HG03378 (cell line): ENCODE results near the gene PRMT7.

Source experiments
- ATAC-seq: cut with Tn5 transposase; IDR thresholded peaks from one replicate; pipeline ENCODE4 v1.9.1; 2021; ENCODE audit warnings: mild to moderate bottlenecking, moderate library complexity; ENCODE audit not compliant: unreplicated experiment

Gene PRMT7

DNA sequence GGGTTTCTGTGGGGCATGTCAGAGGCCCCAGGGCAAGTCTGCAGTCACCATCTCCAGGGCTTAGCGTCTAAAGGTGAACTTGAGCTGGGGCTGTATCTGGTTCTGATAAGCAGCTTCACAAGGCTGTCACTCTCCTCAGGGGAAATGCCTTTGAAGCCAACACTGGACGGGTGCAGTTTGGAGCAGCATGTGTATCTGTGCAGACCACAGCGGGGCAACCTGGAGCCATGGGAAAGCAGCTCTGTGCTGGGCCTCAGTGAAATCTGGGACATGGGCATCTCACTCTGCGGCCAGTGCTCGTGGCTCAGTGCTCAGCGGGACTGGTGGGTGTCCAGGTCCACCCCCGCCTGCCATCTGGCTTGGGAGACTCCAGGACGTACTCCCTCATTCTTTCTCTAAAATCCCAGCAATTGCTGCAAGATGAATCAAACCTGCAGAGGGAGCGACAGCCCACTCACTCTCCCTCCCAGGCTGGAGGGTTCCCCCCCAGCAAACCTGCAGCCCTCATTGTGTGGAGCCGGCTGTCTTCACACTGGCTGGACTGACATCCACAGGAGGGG, 63.5 kb downstream of the PRMT7 start:
- ATAC-seq: no peak

DNA sequence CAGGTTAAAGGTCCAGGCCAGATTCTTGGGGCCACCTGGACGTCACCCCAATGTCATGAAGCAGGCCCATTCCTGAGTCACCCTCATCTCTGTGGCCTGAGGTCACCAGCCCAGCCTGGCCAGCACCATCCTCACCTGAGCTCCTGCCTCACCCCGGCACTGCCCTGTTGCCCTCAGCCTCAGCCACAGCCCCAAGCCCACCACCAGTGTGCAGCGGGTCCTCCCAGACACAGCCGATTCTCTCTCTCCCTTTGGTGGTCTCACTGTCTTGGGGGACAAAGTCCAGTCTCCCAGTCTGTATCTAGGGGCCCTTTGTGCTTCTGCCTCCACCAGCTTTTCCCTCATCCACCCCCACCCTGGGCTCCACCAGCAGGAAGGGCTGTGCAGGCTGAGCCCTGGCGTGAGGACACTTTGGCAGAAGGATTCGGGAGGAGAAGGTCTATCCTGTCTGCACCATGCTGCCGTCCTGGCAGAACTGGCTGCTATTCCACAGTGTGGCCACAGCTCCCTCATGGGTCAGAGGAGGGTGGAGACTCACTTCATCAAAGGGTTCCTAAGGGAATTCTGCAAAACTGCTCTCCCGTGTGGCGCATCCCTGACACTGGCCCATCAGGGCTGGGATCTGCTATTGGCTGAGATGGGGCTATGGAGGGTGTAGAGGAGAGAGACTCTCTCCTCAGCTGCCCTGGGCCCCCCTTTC, 64.3 kb downstream of the PRMT7 start:
- no peak for ATAC-seq

DNA sequence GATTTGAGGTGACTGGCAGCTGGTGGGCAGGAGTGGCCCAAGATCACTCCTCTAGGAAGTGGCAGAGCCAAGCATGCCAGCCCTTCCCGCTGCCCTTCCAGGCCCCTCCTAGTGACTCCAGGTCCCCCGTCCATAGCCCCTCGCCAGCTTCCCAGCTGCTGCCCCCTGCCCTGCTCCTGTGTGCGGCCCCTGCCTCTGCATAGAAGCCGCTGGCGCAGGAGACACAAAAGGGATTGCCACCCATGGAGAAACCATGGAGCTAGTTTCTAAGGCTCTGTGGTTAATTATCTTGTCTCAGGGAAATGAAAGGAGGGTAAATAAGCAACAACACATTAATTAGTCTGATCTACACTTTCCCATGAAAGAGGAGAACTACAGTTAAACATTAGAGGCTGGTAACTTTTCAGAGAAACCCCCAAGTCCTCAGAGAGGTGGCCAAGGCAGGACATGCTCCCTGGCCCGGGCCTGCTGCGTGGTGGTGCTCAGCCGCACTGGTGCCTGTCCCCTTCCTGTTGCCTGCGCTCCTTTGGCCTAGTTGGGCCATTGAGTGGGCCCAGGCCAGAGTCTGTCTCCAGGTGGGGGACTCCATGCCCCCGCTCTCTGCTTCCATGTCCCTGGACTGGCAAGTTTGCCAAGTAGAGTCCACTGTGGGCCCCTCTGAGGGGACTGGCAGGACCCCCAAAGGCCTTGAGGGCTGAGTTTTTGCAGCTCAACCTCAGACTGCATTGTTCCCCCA, 65.2 kb downstream of the PRMT7 start:
- ATAC-seq: no peak

DNA sequence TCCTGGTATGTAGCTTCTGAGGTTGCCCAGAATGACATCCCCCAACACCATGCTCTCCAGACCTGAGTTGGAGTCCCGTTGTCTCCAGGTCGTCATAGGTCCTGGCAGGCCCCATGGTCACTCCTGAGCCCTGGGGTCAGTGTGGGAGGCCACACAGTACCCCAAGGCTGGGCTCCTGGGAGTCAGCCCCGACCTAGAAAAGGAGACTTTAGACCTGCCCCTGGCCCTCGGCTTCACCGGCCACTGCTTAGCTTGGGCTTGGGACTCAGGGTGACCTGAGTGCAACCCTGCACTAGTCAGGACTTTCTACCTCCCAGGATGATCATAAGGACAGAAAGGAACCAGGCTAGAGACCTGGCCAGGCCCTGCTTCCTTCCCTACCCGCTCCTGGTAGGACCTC, 65.8 kb downstream of the PRMT7 start:
- no peak for ATAC-seq

DNA sequence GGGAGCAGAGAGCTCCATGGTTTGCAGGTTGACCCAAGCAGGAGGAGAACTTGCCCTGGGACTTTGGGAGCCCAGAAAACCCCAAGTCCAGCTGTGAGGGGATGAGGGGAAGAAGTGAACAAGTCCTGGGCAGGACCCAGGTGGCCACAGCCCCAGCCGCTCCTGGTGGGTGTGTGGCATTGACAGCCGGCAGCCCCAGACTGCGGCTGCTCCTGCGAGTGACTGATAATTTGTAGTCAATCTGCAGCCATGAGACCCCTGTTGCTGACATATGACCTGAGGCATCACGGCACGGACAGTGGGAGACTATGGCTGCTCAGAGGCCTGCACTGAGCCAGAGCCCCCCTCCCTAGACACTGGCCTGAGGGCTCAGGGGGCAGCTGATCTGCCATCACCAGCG, 66.4 kb downstream of the PRMT7 start:
- ATAC-seq: no peak

DNA sequence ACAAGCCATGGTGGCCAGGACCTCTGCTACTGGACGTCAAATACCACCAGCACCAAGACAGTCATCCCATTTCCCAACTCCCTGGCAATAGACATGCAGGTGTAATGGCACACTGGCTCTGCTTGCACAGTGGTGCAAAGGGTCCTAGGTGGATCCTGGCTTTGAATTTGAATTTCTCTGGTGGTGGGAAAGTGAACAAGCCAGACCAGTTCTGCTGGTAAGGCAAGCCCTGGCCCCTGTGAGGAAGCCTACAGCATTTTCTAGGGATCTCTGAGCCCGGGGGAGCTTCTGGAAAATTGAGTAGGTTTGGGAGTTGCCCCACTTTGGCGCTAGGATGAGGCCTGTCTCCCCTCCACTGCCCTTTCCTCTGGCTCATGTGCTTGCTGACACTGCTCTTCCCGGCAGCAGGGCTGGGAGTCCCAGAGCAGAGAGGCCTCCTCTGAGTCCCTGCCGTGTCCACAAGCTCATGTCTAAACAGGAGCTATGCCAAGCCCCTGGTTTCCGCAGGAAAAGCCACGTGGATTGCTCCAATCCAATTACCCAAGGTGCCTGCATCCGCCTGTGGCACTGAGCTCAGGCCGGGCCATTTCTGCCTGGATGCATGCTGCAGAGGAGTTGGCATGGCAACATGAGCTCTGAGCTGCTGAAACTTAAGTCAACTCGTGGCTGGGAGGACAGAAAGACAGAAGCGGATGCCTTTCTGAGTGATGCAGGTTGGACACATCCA, 67.0 kb downstream of the PRMT7 start:
- no peak for ATAC-seq

DNA sequence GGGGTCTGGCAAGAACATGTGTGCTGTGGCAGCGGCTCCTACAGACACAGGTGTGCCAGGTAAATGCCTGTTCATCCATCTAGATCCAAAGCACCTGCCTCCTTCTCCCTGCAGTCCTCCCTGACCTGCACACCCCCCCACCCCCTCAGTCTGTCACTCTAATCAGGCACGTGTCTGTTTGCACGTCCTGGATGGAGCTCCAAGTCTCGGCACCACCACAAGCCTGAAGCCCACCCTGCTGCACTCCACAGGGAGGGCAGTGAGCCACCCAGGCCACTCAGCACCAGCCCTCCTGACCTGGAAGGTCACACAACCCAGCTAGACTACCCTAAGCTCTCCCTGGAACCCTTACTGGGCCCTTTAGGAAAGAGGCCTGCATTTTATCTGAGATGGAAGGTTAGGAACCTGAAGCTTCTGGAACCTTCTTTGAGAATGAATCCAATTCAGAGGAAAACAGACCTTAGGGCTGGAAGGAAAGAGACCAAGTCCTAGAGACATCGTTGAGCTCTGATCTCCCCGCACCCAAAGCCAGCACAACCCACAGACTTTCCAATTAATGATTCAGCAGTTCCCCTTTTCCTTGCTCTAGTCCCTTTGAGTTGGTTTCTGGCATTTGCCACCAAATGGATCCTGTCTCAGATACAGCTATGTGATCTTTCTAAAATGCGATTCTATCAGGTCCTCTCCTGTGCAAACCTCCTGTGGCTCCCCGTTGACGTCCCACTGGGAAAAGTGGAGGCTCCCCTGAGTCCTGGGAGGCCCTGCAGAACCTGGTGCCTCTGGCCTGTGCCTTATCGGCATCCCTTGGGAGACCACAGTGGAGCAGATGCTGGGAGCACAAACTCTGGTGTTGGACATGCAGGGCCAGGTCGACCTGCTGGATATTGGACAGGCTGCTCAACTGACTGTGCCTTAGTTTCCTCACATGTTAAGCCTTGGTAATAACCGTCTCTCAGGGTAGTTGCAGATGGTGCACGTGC, 67.9 kb downstream of the PRMT7 start:
- ATAC-seq: no peak

DNA sequence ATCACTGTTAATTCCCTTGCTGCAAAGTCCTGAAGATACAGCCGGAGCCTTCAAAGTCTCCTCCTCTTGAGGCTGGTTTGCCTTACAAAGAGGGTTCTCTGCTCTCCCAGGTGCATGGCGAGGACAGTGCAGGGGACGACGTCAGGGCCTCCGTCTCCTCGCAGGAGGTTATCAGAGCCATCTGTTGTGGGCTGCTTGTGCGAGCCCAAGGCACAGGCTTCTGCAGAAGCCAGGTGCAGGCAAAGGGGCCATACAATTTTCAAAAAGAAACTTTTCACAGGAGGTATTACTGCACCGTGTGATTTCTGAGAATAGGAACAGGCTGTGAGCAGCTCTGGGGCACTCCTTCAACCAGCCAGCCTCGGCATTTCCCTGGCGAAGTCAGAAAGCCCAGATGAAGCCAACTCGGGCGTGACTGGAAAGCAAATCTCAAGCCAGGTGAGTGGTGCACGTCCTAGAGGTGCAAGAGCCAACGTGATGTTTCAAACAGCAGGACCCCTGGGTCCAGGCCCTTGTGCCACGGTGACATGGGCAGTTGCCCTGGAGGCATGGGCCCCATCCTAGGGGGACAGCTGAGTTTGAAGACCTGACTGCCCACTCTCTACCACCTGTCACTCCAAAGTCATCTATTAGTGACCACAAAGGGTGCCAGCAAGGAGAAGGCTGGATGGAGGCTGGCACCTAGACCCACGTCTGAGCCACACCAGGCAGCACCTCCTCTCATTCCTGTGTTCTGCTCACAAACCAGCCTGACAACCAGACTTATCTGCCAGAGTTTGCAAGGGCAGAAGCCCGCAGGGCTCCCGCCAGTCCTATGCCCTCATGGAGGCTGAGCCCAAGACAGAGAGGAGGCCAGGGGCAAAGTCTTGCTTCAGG, 68.9 kb downstream of the PRMT7 start:
- ATAC-seq: no peak

DNA sequence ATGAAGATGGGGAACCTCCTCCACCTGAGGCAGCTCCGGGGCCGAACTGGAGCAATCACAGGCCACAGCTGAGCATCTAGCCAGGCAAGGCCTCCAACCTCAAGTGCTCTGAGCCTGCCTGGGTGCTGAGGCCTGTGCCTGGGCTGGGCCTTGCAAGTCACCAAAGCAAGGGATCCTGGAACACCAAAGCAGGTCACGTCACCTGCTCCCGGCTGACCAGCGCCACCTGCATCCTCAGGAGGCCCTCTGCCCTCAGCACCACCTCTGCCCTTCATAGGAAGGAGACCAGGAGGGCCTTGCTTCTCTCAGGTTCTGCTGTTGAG, 69.5 kb downstream of the PRMT7 start:
- ATAC-seq: no peak

DNA sequence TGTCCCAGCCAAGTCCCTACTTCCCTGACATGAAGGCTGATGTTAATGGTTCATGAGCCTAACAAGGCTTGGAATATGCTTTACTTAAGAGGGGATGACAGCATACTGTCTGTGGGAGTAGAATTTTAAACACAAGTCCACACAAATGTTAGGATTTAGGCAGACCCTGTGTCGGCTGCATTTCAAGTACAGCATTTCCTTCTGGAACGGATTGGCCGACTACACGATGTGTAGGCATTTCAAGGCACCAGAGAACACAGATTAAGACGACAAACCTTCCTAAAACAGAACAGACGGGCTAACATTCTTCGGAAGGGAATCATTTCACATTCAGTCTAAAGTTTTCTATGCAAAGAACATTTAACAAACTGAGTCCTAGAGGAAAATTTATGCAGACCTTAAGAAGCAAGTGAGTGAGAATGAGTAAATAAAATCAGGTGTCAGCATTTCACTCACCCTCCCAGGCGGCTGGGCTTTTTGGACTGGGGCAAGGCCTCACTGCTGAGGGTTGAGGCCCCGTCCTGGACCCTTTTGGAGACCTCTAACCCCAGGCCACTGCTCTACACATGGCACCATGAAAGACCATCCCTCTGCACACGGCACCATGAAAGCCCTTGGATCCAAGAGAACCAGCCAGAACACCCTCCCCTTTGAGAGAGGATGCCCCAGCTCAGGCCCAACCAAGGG, 70.0 kb downstream of the PRMT7 start:
- ATAC-seq: no peak

DNA sequence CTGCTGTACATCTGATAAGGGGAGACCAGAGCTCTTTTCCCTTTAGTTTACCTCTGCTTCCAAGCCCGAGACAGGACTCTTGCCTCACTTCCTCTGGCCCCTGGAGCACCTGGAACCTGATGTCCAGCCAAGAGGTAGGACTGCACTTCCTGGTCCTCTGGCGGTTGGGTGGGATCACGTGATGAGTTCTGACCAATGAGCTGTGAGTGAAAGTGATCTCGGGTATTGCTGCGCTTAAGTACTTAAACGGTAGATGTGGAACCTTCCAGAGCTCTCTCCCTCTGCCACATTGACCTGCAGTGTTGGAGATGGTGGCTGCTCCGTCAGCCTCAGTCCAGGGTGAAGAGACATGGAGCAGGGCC, 70.5 kb downstream of the PRMT7 start:
- no peak for ATAC-seq

DNA sequence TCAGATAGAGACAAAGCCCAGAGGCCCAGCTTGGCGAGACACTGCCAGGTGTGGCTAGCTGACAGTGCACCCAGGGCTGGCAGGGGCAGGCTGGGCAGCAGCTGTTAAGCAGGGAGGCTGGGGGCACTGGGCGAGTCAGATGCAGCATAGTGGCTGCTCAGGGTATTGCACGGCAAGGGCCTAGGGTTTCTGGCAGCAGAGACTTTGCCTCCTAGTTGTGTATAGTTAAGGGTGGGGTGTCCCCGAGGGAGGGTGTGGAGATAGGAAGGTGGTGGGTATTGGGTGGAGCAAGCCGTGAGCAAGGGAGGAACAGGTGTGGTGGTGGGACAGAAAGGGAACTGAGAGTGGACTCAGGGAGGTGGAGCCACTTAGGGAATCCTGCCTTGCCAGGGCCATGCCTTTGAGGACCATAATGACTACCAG, 71.5 kb downstream of the PRMT7 start:
- ATAC-seq: no peak

DNA sequence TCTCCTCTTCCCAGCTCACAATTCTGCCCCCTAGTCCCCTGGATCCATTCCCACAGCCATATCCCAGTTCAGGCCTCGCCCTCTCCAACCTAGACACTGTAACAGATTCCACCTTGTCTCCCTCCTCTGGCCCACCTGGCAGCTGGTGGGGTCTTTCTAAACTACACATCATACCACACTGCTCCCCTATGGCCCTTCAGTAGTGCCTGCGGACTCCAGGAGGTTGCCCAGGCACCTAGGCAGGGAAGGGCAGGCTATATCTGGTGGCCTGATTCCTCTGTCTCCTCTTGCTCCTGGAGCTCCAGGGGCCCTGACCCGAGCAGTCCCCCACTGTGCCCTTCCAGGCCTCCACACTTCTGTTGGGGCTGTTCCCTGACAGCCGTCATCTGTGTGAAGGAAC, 73.0 kb downstream of the PRMT7 start:
- ATAC-seq: no peak

DNA sequence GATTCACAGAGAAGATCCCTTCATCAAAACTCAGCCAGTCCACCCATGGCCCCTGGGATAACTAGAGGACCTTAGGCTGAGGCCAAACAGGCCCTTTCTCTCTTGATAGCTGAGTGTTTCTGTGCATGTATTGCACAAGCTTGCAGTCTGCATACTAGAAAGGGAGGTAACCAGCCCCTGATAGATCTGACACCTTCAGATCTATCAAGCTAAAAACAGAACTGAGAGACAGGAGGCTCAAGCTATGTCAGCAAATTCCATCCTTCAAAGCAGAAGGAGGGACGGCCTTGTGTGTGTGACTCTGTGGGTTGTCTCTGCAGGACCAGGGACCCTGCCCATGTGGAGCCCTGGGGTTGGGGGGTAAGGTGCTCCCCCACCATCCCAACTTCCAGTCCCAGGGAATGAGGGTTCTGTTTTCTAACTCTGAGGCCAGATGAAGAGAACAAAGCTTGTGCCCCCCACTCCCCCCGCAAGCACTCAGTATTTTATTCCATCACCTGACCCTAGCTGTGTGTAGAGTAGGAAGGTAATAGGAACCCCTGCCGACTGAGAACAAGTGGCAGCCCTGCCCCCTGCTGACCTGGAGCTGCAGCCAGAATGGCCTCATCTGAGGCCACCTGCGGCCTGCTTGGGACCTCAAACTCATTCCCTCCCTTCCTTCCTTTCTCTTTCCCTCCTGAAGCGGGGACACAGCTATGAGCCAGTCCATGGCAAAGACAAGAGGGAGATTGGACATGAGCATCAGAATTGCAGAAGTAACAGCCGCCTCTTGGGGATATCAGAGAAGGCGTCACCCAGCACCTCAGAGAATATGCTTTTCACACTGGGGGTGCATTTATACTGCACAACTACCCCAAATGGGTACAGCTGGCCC, 73.7 kb downstream of the PRMT7 start:
- no peak for ATAC-seq

DNA sequence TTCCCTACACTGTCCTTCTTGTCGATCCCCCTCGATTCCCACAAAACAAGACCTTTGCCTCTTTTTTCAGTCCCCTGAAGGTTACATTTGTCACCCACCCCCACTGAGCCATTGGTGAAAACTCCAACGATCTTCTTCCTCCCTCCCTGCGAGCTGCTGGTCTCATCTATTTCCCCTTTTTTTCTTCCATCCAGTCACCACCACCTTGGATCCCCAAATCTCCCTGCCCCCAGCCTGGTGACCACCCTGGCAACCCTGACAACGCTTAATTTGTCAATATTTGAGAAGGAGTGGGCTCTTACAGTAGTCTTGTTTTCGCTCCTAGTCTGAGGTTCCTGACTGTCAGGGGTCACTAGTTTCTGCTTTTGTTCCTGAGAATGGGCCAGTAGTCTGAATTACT, 74.6 kb downstream of the PRMT7 start:
- no peak for ATAC-seq

DNA sequence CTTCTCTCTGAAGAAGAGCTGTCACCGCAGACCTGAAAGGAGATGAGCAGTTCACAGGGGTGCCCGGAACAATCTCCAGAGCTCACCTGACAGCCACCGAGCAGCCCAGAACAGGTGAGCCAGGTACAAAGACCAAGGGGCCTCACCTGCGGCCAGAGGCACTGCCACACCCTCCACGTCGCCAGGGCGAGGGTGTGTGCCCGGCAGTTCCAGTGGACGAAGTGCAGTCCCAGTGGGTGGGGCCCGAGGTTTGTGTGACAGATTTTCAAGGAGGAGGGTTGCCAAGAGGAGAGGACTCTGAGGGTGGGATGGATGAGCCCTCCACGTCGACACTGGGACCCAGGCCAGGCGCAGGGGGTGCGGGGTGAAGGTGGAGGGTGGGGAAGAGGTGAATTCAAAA, 75.8 kb downstream of the PRMT7 start:
- ATAC-seq: no peak

DNA sequence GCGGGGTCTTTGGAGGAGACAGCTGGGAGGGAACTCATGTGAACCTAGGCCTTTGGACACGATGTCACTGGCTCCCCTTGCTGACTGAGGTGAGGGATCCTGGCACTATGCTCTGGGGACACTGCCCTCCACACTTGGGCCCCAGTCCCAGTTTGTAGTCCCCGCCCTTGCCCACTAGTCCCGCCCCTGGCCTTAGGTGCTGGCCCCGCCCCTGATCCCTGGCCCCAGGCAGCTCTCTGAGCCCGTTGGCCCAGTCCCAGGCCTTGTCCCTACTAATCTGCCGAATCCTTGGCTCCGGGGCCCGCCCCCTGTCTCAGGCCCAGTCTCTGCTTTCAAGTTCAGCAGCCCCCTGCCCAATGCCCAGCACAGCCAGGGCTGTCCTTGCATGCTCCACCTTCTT, 76.5 kb downstream of the PRMT7 start:
- no peak for ATAC-seq

DNA sequence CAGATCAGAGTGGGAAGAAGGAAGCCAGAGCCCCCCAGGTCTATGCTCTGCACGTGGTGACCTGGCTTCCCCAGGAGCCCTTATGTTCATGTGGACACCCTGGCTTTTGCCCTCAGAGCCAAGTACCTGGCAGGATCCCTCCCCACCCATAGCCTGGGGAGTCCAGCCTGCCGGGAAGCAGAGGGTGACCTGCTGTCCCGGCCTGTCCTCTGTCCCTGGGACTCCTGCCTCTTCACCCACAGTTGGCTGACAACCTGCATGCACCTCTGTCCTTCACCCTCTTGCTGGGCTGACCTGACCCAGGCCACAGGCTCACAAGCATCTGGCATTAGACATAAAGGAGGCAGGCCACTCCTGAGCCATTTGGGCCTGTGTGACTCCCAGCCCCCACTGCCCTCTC, 77.3 kb downstream of the PRMT7 start:
- ATAC-seq: no peak
